Mucosa of descending colon (tissue), 3 donors: ENCODE data around the gene PROX1. TPM values are rescaled to one million over a fixed set of nuclear protein-coding genes. Genes with fewer than 3 reads are reported as not detected.

Source experiments
- ATAC-seq: fragments of 200-7000 bp; cut with Tn5 transposase; one replicate; pipeline ENCODE4 v1.9.1; 2020; ENCODE audit warnings: mild to moderate bottlenecking, moderate library complexity
- DNase-seq, 3 donors: peaks; one replicate each; pipeline ENCODE4 v3.0.0-alpha.2; 2020
- H3K36me3 ChIP-seq: fragments of 200-600 bp; one replicate; pipeline ENCODE4 v1.8.0; 2021; ENCODE audit warnings: low read depth, mild to moderate bottlenecking
- H3K4me1 ChIP-seq: fragments of 200-600 bp; one replicate; pipeline ENCODE4 v1.8.0; 2021; ENCODE audit warnings: low read depth, mild to moderate bottlenecking
- H3K4me3 ChIP-seq: fragments of 200-600 bp; one replicate; pipeline ENCODE4 v1.8.0; 2021; ENCODE audit warnings: mild to moderate bottlenecking
- H3K9me3 ChIP-seq: fragments of 200-600 bp; one replicate; pipeline ENCODE4 v1.8.0; 2021; ENCODE audit warnings: mild to moderate bottlenecking
- intact Hi-C, 2 donors: fragments of 100-400 bp; cut with DNase I in 1 of 2; cut with micrococcal nuclease in 1 of 2; formaldehyde crosslinking; loops; one replicate each; pipeline versions ENCODE4 v1.11.0 to v1.11.1; 2022; cut with DNase I, micrococcal nuclease
- total RNA-seq, 3 donors: library from RNA; stranded (reverse); fragmentation: NEBNext Ultra II Directional in 2 of 3; extraction: Animal tissue kit (Norgen Biotek cat#: 25700) in 2 of 3; gene quantifications; one replicate each; pipeline versions ENCODE4 v1.2.1 to v1.2.4, GENCODE V29; 2021 to 2023
- TF ChIP-seq, protein P1 (sequence below): fragments of 200-600 bp; IDR thresholded peaks from one replicate; pipeline ENCODE4 v1.8.0; 2022; ENCODE audit warnings: antibody characterized with exemption, mild to moderate bottlenecking
- donor health status: DM: no; HTN: no; CAD: no; lungs with moderate emphysema.
- donor health status: DM: no; HTN: no; CAD: no.
- donor health status: DM: no; HTN: yes; CAD: no.

Gene PROX1
- total RNA-seq, 3 donors from 2014 or later: 17.6 to 31.5 (median 19.2) TPM

DNA sequence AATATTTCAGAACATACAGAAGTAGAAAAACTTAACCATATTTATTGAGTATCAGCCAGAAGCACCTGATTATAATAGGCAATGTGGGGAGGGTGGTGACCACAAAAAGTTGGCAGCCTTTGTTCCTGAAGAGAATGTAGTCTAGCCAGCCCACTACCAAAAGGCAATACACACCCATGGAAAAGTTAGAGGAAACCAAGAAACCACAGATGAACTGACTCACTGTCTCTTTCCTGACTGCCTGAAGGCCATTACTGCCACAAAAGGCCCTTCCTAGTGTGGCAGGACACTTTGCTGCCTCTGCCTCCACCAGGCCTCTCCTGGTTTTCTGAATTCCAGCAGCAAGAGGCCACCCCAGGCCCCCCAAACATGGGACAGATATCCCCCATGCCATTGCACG lies 14.6 kb upstream of the PROX1 start:
- no peak for ATAC-seq
- H3K4me3 ChIP-seq: no peak overlapping the region
- intact Hi-C loops: no loop called here
- H3K9me3 ChIP-seq: no peaks in the 10 kb centered on the region
- DNase-seq: no peak
- TF ChIP-seq, protein P1, sequence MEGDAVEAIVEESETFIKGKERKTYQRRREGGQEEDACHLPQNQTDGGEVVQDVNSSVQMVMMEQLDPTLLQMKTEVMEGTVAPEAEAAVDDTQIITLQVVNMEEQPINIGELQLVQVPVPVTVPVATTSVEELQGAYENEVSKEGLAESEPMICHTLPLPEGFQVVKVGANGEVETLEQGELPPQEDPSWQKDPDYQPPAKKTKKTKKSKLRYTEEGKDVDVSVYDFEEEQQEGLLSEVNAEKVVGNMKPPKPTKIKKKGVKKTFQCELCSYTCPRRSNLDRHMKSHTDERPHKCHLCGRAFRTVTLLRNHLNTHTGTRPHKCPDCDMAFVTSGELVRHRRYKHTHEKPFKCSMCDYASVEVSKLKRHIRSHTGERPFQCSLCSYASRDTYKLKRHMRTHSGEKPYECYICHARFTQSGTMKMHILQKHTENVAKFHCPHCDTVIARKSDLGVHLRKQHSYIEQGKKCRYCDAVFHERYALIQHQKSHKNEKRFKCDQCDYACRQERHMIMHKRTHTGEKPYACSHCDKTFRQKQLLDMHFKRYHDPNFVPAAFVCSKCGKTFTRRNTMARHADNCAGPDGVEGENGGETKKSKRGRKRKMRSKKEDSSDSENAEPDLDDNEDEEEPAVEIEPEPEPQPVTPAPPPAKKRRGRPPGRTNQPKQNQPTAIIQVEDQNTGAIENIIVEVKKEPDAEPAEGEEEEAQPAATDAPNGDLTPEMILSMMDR: no peak
- no peaks in the 10 kb centered on the region for H3K4me1 ChIP-seq
- H3K36me3 ChIP-seq: no peaks in the 10 kb centered on the region

DNA sequence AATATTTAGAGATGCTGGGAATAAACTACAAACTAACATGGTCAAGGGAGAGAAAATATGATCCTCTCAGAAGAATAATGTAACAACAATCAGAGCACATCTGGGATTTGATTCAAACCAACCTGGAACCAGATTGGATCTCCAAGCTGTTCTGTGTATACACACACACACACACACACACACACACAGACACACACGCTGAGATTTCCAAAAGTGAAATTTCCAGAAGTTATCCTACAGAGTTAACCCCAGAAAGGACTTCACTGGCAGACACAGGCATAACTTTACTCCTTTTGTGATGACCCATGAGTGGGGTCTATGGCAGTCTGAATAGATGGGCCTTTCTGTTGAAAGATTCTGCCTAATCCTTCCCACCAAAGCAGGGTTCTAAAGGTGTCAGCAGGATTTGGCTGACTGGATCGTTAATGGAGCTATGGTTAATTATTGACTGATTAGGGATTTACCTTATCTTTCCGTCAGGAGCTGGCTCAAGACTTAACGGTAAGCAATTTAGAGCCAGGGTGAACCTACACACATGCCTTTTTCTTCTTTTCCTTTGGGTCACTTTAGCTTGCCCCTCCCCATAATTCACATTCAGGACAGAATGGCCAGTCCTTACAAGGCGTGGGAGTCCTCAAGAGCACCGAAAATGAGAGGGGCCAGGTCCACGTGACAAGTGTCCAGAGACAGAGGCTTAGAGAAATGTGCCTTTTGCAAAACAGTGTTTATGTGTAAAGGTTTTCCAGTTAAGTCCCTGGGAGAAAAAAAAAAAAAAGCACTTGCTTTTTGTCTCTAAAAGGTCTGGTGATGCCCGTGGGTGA lies 10.9 kb upstream of the PROX1 start:
- TF ChIP-seq, protein P1: no peak
- Histone ChIP-seq H3K36me3 (no peaks in the 10 kb centered on the region), H3K4me1 (no peaks in the 10 kb centered on the region), H3K4me3 (no peak overlapping the region), H3K9me3 (no peaks in the 10 kb centered on the region)
- intact Hi-C loops: no loop called here
- ATAC-seq: no peak
- DNase-seq: no peak

DNA sequence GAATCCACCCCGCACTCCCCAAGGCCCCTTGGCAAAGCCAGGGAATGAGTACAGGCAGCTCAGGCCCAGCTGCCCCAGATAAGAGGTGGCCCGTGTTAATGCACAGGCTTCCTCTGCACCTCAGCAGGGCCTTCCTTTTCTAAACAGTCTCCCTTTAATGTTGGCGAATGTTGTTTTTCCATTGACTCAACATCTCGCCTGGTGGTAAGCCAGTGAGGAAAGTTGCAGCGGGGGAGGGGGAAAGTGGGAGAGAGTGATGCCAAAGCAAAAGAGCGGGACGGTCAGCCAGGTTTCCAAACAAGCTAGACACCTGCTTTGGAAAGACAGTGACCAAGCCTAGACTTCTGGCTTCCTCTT lies 10.3 kb upstream of the PROX1 start:
- no peak for ATAC-seq
- Histone ChIP-seq H3K36me3 (no peaks in the 10 kb centered on the region), H3K9me3 (no peaks in the 10 kb centered on the region), H3K4me1 (no peaks in the 10 kb centered on the region), H3K4me3 (no peak overlapping the region)
- TF ChIP-seq, protein P1: no peak
- no peak for DNase-seq
- intact Hi-C loops: no loop called here

DNA sequence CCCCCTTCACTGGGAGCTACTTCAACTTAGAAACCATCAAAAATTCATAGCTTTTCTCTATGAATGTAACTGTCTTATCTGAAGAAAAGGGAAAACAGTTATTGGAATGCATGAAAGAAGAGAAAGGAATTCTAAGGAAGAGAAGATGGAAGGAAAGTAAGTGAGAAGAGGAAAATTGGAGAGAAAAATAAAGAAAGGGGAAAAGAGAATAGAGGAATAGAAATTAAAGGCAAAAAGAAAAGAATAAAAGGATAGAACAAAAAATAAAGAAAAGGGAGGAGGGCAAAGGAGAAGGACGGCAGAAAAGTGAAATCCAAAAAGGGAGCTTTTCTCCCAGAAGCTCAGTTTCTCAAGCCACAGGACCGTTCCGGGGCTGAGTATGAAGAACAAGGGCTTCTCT lies 9.9 kb upstream of the PROX1 start:
- no peak for DNase-seq

GRCh38 chr1:213979751-213980586 lies 7.8 kb upstream of the PROX1 start:
- Histone ChIP-seq H3K4me3 (no peak overlapping the region), H3K4me1 (peaks cover 7% of the 10 kb centered on the region), H3K36me3 (no peaks in the 10 kb centered on the region), H3K9me3 (no peaks in the 10 kb centered on the region)
- intact Hi-C loops: no loop called here
- ATAC-seq (no peak), DNase-seq (no peak)
- TF ChIP-seq, protein P1: no peak

More for the DNA sequence above, 9.9 kb upstream of the PROX1 start:
- H3K36me3 ChIP-seq: no peaks in the 10 kb centered on the region
- no peaks in the 10 kb centered on the region for H3K9me3 ChIP-seq
- no peak for ATAC-seq
- no peak overlapping the region for H3K4me3 ChIP-seq
- intact Hi-C loops: no loop called here
- TF ChIP-seq, protein P1: no peak
- H3K4me1 ChIP-seq: peaks cover 4% of the 10 kb centered on the region
